HG03457 (cell line): ENCODE results near the gene HOXA9.

Source experiments
- ATAC-seq: cut with Tn5 transposase; IDR thresholded peaks from one replicate; pipeline ENCODE4 v1.9.1; 2021; ENCODE audit warnings: moderate number of reproducible peaks; ENCODE audit not compliant: unreplicated experiment

Gene HOXA9

DNA sequence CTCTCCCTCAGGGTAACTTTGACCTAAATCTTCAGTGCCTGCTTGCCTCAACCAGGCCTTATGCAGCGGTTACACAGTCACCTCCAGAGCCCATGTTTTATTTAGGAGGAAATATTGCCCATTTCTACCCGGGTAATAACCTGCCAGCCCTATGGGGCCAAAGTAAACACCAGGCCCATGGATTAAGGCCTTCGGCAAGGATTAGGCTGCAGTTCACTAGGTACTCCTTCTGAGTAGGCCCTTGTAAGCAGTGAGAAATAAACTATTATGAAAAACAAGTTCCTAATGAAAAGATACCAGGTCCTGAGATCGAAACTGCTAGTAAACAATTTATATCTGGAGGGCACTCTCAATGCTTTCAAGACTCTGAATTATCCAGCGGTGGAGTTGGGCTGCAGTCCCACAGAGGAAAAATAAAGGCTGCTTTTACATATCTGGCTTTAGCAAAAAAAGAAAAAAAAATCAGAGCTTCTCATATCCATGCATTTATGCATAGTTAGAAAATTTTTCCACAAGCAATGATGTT lies 12.5 kb upstream of the HOXA9 start:
- ATAC-seq, result no peak

GRCh38 chr7:27176962-27177794 lies 11.8 kb upstream of the HOXA9 start:
- no peak for ATAC-seq

DNA sequence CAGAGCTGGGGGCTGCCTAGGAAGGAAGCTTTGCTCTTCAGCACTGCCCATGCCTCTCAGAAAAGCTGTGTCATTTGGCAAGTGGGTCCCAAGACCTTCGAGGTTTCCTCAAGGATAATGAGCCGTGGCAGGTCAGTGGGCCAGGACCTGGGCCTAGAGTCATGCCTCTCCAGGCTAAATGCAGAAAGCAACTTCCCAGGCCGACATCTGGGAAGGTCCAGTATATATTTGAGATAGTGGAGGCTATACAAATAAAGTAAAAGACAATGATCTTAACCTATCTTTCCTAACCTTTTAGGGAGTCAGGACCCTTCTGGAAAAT lies 11.1 kb upstream of the HOXA9 start:
- no peak for ATAC-seq

DNA sequence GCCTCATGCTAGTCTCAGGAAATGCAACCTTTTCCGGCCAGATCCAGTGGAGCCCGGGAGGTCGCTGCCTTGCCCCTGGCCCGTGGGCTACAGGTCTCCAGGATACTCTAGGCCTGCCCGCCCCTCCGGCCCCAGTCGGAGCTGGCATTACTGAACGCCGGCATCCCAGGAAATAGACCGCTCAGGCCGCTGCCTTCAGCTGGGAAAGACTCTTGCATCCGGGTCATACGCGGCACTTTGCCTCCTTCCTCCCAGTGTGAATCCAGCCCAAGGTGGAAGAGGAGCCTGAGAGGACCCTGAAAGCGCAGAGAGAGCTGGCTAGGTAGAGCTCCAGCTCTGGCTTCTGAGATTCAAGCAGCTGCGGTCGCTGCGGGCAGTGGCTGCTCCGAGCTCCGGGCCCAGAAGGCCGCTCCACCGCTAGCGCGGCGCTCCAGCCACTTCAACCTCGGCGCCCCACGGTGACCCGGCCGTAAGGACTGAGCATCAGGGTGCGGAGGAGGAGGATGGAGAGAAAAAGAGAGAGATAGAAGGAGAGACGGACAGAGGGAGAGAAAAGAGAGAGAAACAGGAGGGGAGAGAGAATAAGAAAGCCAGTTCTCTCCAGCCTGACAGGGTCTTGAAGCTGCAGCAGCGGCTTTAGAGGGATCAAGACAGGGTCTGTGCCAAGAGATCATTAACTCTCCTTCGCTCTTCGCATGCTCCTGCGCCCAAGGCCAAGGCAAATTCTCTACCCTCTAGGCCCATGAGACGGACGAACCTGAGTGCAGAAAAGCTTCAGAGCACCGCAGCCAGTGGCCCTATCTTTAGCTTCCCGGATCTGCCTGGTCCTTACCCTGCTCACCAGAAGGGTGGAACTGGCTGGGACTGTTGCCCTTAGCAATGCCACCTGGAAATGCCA lies 10.5 kb upstream of the HOXA9 start:
- no peak for ATAC-seq

DNA sequence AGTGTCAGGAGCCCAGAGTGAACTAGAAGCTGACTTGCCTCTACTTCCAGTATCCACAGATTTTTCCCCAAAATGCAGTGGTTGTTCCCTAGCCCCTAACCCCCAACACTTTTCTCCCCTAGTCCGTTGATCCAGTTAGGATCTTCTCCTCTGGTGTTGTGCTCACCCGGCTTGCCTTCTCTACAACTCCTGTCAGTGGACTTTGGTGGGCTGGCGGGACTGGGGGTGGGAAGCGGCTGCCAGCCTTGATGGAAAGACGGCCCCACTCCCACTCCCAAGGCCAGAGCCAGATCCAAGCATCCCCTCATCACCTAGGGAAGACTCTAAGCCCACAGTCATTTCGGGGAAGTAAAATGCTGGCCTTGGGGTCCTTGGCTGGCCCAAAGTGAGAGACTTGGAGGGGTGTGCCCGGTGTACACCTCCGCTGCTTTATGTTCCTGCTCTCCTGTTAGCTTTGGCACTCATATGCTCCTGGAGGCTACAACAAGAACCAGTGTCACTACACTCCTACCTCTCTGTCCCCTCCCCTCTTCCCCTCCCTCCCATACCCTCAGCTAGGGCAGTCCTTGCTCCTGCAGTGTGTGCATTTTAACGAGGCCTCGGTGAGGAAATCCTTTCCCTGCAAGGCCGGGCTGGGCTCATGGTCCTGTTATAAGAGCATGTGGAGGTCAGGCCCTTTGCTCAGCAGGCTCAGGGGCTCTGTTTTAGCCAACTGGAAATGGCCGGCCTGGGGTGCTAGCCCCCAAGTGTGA lies 9.7 kb upstream of the HOXA9 start:
- no peak for ATAC-seq

DNA sequence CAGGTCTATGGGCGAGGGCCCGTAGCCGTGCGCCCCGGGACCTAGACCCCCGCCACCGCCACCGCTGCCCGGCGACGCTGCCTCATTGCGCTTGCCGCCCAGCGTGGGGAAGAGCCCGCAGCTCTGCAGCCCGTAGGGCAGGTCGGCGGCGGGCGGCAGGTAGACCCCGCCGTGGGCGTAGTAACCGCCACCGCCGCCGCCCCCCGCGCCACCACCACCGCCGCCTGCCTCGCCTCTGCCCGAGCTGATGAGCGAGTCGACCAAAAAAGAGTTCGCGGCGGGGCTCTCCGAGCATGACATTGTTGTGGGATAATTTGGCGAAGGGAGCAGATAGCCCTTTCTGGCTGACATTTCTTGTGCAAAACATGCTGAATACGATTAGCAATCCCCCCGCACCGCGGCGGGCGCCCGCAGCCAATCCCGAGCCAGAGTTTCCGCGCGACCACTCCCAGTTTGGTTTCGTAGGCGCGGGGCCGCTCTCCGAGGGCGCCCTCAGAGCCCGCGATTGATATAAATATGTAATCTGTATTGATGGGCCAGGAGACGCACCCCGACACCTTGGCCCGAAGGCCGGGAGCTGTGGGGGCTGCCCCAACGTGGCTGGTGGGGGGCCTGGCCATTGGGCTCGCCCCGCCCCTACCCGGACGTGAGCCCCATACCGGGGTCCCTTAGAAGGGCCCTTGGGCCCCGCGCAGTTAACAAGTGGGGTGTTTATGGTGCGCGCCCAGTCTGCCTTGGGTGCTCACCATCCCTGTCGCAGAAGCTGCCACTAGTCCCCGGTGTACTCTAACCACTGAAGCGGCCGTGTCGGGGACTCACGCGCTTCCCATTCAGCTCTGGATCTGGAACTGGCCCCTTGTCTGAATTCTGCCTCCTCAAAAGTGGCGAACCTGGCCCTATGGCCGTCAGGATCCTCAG lies 8.9 kb upstream of the HOXA9 start, which contains the start of gene HOXA10:
TSS of gene HOXA10 (minus strand) at position 365 of the 918 bp plus-strand sequence. CDS start at position 351, 14 bp downstream.
- no peak for ATAC-seq

- ATAC-seq, result no peak
Measured at GRCh38 chr7:27173511-27173955, 8.2 kb upstream of the HOXA9 start.

DNA sequence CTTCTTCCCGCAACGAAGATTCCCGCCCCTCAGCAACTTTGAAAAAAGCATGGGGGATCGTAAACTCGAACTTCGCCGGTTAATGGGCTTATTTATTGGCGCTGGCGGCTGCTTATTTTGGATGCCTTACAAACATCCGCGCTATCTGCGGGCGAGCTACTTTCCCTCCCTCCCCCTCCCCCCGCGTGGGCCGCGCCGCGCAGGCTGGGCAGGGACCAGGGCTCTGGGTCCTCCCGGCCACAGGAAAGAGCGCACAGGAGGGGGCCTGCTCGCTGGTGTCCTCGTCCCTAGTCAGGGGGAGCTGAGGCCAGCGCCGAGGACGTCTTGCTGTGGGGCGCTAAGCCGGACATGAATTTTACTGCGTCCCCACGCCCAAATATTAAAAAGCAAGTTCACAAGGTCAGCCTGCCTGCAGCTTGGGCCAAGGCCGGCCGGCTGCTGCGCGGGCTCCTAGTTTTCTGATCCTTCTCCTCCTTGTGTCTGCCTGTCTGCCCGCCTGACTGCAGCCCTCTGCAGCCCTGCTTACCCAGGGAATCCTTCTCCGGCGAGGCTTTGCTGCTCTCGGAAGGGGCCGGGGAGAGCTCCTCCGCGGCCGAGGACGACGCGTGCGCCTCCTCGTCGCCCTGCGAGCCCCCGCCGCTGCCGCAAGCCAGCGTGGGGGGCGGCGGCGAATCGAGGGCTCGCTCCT lies 7.6 kb upstream of the HOXA9 start:
- ATAC-seq, result no peak

DNA sequence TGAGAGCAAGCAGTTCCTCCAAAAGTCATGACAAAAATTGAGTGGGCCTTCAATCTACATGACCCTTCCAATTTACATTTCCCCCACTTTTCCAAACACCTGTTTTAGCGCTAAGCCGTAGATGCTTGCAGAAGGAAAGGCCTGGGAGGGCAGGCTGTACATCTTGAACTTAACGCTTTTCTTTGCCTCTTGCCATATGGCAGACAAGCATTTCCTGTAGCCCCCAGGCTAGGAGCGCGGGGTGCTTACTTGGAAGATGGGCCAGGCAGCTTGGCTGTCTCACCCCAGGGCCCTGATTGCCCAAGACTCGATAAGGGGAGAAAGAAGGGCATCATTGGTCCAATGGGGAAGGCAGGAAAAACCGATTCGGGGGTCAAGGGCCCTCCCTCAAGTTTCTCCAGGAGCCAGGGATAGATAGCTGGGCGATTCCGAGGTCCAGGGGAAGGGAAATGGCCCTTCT lies 7.0 kb upstream of the HOXA9 start:
- ATAC-seq, result no peak

- ATAC-seq, result no peak
Measured at GRCh38 chr7:27171637-27172314, 6.4 kb upstream of the HOXA9 start.

DNA sequence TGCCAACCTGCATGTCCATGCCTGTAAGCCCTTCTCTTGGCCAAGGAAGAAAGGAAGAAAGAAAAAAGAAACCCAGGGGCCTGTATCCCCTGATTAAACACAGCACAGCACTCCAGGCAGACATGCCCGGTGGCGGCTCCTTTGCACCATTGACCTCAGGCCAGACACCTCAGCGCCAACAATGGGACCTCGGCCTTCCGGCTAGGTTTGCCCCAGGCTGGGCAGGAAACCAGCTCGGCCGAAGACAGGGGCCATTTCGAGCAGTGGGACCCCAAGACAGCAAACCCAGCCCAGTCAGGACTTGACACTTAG lies 5.9 kb upstream of the HOXA9 start:
- no peak for ATAC-seq

DNA sequence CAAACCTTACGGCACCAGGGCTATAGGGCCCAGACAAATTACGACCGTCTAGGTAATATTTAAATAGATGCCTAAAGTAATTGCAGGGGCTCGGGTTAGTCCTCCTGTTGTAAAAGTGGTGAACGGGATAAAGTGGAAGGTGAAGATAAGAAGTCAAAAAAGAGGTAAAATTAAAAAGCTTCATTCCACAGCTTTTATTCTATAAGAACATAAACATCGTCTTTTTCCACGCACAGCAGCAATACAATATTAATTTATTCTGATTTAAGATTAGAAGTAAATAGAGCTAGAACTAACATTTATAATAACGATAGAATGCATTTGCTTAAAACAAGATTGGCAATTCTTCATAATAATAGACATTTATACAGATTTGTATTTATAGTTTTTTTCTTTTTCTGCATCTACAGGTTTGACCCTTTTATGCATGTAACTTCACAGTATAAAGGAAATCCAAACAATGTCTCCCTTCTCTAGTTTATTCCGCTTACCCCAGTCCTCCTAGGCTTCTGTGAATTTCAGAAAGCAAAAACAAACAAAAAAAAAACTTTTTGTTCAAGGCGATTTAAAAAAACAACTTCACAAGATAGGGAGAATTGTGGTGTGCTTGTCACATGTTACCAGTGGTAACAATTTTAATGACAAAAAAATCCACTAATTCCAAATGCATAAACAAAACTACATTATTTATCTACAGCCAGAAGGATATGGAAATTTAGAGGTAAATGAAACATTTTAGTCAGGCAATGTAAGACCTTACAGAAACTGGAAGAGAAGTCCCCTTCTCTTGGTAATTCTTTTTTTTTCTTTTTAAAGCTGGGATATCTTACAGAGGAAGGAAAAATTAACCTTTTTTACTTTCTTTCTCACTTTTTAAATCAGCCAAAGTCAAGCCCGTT lies 5.3 kb upstream of the HOXA9 start:
- ATAC-seq, result no peak

GRCh38 chr7:27169658-27170425 lies 4.5 kb upstream of the HOXA9 start:
- ATAC-seq, result no peak

DNA sequence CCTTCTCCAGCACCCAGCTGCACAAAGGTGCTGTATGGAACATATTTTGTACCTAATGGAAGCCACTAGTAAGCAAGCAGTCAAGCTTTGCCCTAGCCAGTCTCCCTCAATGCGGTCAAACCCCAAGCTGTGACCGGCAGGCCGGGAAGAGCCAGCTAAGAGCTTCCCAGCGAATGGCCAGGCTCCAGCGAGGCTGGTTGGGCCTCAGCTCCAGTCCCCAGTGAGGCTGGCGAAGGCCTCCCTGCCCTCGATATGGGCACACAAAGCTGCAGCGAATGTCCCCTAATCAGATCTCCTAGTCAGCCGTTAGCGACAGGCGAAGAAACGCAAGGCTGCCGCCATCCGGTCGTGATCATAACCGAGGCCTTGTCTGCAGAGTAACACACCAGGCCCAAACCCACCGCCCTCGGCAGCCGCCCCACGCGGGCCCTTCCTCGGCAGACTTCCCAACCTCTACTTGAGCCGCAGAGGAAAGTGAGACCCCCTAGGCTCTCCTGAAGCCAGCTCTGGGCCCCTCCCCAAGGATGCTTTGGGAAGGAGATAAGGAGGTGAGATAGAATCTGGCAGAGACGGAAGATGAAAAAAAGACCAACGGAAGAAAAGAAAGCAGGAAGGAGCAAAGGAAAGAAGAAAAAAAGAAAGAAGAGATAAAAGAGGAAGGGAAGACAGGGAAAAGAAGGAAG lies 3.1 kb upstream of the HOXA9 start:
- no peak for ATAC-seq

GRCh38 chr7:27167916-27168264 lies 2.6 kb upstream of the HOXA9 start:
- ATAC-seq, result no peak
